Measurements from ENCODE around the gene GXYLT1. TPM values are rescaled to one million over a fixed set of nuclear protein-coding genes. Genes with fewer than 3 reads are reported as not detected.

GXYLT1 gene
- total RNA-seq, 2 experiments from 2014 or later, result 5.3 to 6.3 TPM

GRCh38 chr12:42174978-42175377, 30.3 kb upstream of the GXYLT1 start:
- Mint-ChIP-seq H3K36me3 (ENCODE audit: low read depth) (peaks cover 33% of the 10 kb centered on the region), H3K4me1 (ENCODE audit: low read depth) (peaks cover 16% of the 10 kb centered on the region), H3K27me3 (no peaks in the 10 kb centered on the region), H3K4me3 (no peak overlapping the region), H3K9me3 (peaks cover 4% of the 10 kb centered on the region), H3K27ac (no peak overlapping the region)
- POLR2A ChIA-PET, result no interaction called here
- intact Hi-C loops (cut with micrococcal nuclease), result no loop called here
- DNase-seq, result no peak
- CTCF ChIA-PET, result no interaction called here
- no peak for ATAC-seq
- no peak for TF ChIP-seq CTCF (IDR thresholded peaks at IDR 0.05)

GRCh38 chr12:42173961-42174521, 29.4 kb upstream of the GXYLT1 start:
- intact Hi-C loops (cut with micrococcal nuclease), result no loop called here
- Mint-ChIP-seq H3K27me3 (no peaks in the 10 kb centered on the region), H3K9me3 (peaks cover 4% of the 10 kb centered on the region), H3K4me3 (no peak overlapping the region), H3K27ac (no peak overlapping the region), H3K4me1 (ENCODE audit: low read depth) (peaks cover 16% of the 10 kb centered on the region), H3K36me3 (ENCODE audit: low read depth) (peaks cover 33% of the 10 kb centered on the region)
- DNase-seq (no peak), ATAC-seq (no peak)
- ChIA-PET CTCF (no interaction called here), POLR2A (no interaction called here)
- TF ChIP-seq CTCF (IDR thresholded peaks at IDR 0.05), result no peak

- H3K9me3 Mint-ChIP-seq, result peaks cover 4% of the 10 kb centered on the region
- H3K27me3 Mint-ChIP-seq, result no peaks in the 10 kb centered on the region
- H3K27ac Mint-ChIP-seq, result no peak overlapping the region
- no peak for TF ChIP-seq CTCF (IDR thresholded peaks at IDR 0.05)
- intact Hi-C loops (cut with micrococcal nuclease), result no loop called here
- POLR2A ChIA-PET, result no interaction called here
- CTCF ChIA-PET, result no interaction called here
- H3K4me1 Mint-ChIP-seq (ENCODE audit: low read depth), result peaks cover 16% of the 10 kb centered on the region
- ATAC-seq, result no peak
- peaks cover 34% of the 10 kb centered on the region for H3K36me3 Mint-ChIP-seq (ENCODE audit: low read depth)
- no peak overlapping the region for H3K4me3 Mint-ChIP-seq
- DNase-seq, result no peak
Measured at GRCh38 chr12:42172441-42173210, 28.0 kb upstream of the GXYLT1 start.

- no peak for TF ChIP-seq CTCF (IDR thresholded peaks at IDR 0.05)
- DNase-seq (no peak), ATAC-seq (no peak)
- CTCF ChIA-PET, result interaction anchor here (0.7 to 1.7 kb wide), 4 partner anchors 11 to 129 kb away, joined by 3 read pairs; no protein-coding TSS in a partner anchor
- Mint-ChIP-seq H3K4me1 (ENCODE audit: low read depth) (peaks cover 12% of the 10 kb centered on the region), H3K27ac (no peak overlapping the region), H3K36me3 (ENCODE audit: low read depth) (peaks cover 19% of the 10 kb centered on the region), H3K27me3 (no peaks in the 10 kb centered on the region), H3K9me3 (no peaks in the 10 kb centered on the region), H3K4me3 (no peak overlapping the region)
- POLR2A ChIA-PET, result interaction anchor here (0.6 kb wide), 1 partner anchor 30 kb away, joined by 3 read pairs; no protein-coding TSS in a partner anchor
- intact Hi-C loops (cut with micrococcal nuclease), result no loop called here
Measured at GRCh38 chr12:42167711-42168110, 23.0 kb upstream of the GXYLT1 start.

- peaks cover 19% of the 10 kb centered on the region for H3K4me1 Mint-ChIP-seq (ENCODE audit: low read depth)
- no peaks in the 10 kb centered on the region for H3K27me3 Mint-ChIP-seq
Measured at GRCh38 chr12:42166501-42166900, 21.8 kb upstream of the GXYLT1 start.

More at GRCh38 chr12:42166501-42166900, 21.8 kb upstream of the GXYLT1 start:
- no peak overlapping the region for H3K4me3 Mint-ChIP-seq
- DNase-seq (no peak), ATAC-seq (no peak)
- ChIA-PET CTCF (no interaction called here), POLR2A (no interaction called here)
- TF ChIP-seq CTCF (IDR thresholded peaks at IDR 0.05), result no peak
- peak overlapping the region; percentile 25 for H3K27ac Mint-ChIP-seq
- H3K9me3 Mint-ChIP-seq, result no peaks in the 10 kb centered on the region
- intact Hi-C loops (cut with micrococcal nuclease), result no loop called here
- H3K36me3 Mint-ChIP-seq (ENCODE audit: low read depth), result peaks cover 15% of the 10 kb centered on the region
